ENCODE data around the gene SHISAL2B.
"Not testable (repeated sequence)": the region's sequence is repeated elsewhere in the genome, so short reads cannot be mapped to it uniquely, and the experiment has no call there.

Gene SHISAL2B

DNA sequence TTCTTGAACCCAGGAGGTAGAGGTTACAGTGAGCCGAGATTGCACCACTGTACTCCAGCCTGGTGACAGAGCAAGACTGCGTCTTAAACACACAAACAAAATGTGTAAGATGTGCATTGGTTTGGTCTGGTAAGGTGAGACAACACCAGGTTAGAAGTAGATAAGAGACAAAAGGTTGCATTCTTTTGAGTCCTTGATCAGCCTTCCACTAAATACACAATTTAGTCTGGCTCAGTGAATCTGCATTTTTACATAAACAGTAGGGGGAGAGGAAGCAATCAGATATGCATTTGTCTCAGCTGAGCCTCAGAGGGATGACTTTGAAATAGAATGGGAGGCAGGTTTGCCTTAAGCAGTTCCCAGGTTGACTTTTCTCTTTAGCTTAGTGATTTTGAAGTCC, 15.8 kb downstream of the SHISAL2B start:
- DNase-seq: not testable (repeated sequence)

- DNase-seq: no peak
These were observed 16.9 kb downstream of the SHISAL2B start for GRCh38 chr5:64707191-64707590.

DNA sequence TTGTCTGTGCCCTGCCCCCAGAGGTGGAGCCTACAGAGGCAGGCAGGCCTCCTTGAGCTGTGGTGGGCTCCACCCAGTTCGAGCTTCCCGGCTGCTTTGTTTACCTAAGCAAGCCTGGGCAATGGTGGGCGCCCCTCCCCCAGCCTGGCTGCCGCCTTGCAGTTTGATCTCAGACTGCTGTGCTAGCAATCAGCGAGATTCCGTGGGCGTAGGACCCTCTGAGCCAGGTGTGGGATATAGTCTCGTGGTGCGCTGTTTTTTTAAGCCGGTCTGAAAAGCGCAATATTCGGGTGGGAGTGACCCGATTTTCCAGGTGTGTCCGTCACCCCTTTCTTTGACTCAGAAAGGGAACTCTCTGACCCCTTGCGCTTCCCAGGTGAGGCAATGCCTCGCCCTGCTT, 24.2 kb downstream of the SHISAL2B start:
- DNase-seq: not testable (repeated sequence)

GRCh38 chr5:64722588-64722987, 32.3 kb downstream of the SHISAL2B start:
- no peak for DNase-seq

- DNase-seq: no peak
These were observed 36.8 kb downstream of the SHISAL2B start for GRCh38 chr5:64727150-64727549.

GRCh38 chr5:64742411-64742810, 52.1 kb downstream of the SHISAL2B start:
- no peak for DNase-seq

DNA sequence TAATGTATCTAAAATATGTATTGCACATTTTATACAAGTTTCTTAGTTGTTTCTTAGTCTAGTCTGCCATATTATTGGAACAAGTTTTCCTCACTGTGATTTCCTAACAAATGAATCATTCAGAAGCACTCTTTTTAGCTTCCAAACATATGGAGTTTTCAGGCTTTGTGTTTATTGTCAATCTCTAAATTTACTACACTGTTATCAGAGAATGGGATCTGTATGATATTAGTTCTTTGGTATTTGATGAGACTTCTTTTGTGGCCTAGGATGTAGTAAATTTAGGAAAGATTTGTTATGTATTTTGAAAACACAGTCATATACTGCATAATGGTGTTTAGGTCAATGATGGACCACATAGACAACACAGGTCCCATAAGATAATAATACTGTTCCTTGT, 52.5 kb downstream of the SHISAL2B start:
- DNase-seq: no peak

DNA sequence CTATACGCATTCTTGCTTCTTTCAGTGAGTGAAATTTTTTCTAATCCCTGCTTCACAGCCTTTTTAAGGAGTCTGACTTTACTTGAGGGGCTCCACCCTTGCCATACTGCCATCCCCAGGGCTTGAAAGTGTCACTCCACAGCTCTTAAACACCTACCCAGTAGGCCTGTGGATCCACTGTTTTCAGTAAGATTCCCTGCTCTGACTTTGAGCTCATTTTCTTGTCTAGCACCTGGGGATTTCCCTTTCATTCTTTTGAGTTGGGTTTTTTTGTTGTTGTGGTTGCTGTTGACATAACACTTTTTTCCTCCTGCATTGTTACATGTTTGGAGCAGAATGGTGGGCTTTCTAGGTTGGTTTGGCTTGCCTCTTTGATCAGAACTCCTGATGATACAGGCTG, 54.6 kb downstream of the SHISAL2B start:
- no peak for DNase-seq

DNA sequence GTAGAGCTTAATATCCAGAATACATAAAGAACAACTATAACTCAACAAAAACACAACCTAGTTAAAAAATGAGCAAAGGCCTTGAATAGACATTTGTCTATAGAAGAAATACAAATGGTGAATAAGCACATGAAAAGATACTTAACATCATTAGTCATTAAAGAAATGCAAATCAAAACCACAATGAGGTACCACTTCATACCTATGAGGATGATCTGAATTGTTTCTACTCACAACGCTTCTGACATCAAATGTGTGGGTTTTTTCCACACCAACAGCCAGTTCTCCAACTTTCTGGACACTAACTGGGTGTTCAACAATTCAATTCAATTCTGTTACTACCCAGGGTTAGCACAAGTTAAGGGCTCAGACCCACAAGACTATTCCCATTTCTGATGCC, 56.1 kb downstream of the SHISAL2B start:
- no peak for DNase-seq

- DNase-seq: no peak
These were observed 59.1 kb downstream of the SHISAL2B start for GRCh38 chr5:64749385-64749784.

DNA sequence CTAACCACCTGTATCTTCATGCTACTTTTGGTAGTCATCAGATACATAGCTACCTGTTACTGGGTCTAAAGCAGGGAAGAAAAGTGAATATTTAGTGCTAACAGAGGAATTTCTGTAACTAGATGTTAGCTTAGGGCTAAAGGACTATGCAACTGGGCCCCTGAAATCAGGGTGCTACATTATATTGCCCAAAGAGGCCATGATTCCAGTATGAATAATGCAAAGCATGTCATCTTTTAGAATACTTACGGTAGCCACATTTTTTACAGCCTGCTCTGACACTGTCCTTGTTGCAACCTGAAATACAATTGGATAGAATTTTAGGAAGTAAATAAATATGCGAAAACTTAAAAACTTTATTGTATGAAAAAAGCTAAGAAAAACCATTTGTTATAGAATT, 63.8 kb downstream of the SHISAL2B start:
- no peak for DNase-seq

GRCh38 chr5:64758901-64759300, 68.6 kb downstream of the SHISAL2B start:
- DNase-seq: no peak

- DNase-seq: no peak
These were observed 69.8 kb downstream of the SHISAL2B start for GRCh38 chr5:64759960-64760660.

GRCh38 chr5:64763948-64764503, 73.7 kb downstream of the SHISAL2B start:
- DNase-seq: no peak

DNA sequence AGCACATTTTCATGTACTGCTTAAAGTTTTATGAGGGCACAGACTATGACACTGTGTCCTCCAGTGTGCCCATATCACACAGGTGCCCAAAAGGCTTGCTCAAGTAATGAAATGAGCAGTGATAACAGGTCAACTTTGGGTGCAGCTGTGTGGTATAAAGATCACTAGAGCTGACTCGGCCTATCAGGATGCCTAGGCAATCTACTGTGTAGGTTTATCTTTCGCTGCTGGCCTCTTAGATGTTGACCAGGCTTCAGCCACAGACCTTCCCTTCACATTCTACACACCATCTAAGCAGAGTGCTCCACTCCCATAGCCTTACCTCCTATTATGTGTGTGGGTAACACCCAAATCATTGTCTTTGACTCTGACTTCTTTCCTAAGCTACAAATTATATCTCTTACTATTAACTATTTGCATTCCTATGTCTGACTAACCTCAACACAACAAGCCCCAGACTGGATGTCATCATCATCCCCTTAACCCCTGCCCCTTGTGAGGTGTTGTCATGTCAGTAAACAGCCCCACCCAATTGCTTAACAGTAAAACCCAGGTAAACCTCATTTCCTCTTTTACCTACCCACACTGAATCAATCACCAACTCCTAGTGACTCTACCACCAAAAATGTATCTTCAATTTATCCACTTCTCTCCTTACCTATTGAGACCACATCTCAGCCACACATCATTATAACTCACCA, 75.7 kb downstream of the SHISAL2B start:
- no peak for DNase-seq

DNA sequence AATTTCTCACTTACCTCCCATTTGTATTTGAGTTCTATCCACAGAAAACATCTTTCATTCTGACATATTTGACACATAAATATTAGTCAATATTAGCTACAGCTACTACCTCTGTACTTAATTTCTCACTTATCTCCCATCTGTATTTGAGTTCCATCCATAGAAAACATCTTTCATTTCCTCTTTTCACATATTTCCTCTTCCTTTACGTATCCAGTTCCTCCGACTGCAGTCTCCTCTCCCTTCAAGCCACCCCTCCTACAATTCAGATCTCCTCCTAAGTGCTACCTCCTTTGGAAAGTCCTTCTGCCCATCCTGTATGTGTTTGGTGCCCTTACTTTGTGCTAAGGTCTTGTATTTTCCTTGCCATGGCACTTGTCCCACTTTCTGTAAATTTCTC, 76.6 kb downstream of the SHISAL2B start:
- no peak for DNase-seq

Measured in SHP77 treated with DMSO at 0.1 percent for 48 hours (cell line).